Spleen (tissue), 7 donors: ENCODE data around the gene PPIL4.

Experiments
- POLR2A ChIP-seq, 3 donors: fragments of 450-650 bp; IDR thresholded peaks; one replicate each; pipeline ENCODE4 v1.5.1; 2017; ENCODE audit warnings: antibody characterized with exemption in 3 of 3, mild to moderate bottlenecking in 1 of 3
- POLR2AphosphoS5 ChIP-seq, 3 donors: sonication (generic); formaldehyde crosslinking; IDR thresholded peaks; one replicate each; pipeline ENCODE4 v1.5.1; 2017; ENCODE audit warnings: antibody characterized with exemption in 3 of 3
- TF ChIP-seq, protein P1 (sequence below), 11 experiments: fragments of 200-600 bp in 7 of 11; fragments of 450-650 bp in 4 of 11; sonication (generic) in 4 of 11; IDR thresholded peaks in 8 of 11; conservative IDR thresholded peaks in 3 of 11; 1 replicate in 7 of 11; 2 replicates in 4 of 11; pipeline versions ENCODE4 v1.4.0 to v1.8.0; 2016 to 2021; ENCODE audit warnings: antibody characterized with exemption in 11 of 11, inconsistent platforms in 4 of 11, mild to moderate bottlenecking in 1 of 11
- donor health status: DM: no; HTN: no; CAD: no; lungs with moderate emphysema.
- donor health status: DM: no; HTN: no; CAD: no.
- donor health status: DM: no; HTN: no; CAD: no.

DNA sequence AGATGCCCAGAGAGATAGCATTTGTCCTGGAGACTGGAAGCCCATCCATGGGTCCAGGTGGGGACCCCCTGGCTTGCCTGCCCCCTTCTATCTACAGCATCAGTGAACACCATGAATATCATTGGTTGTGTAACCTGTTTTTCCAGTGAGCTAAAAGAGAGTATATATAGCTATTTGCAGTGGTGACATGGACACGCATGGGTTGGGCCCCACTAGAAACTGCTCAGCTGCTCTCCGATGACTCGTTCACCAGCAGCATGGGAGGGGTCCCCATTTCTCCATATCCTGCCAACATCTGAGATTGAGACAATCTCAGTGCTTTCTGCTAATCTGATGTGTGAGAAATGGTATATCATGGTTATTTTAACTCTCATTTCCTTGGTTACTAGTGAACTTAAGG is 57.0 kb downstream of the PPIL4 start:
- TF ChIP-seq, protein P1, sequence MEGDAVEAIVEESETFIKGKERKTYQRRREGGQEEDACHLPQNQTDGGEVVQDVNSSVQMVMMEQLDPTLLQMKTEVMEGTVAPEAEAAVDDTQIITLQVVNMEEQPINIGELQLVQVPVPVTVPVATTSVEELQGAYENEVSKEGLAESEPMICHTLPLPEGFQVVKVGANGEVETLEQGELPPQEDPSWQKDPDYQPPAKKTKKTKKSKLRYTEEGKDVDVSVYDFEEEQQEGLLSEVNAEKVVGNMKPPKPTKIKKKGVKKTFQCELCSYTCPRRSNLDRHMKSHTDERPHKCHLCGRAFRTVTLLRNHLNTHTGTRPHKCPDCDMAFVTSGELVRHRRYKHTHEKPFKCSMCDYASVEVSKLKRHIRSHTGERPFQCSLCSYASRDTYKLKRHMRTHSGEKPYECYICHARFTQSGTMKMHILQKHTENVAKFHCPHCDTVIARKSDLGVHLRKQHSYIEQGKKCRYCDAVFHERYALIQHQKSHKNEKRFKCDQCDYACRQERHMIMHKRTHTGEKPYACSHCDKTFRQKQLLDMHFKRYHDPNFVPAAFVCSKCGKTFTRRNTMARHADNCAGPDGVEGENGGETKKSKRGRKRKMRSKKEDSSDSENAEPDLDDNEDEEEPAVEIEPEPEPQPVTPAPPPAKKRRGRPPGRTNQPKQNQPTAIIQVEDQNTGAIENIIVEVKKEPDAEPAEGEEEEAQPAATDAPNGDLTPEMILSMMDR (IDR thresholded peaks at IDR 0.05 in 8 of 11, conservative IDR thresholded peaks at IDR 0.05 in 3 of 11), result no peak
- TF ChIP-seq POLR2A (IDR thresholded peaks at IDR 0.05), result no peak
- no peak for TF ChIP-seq POLR2AphosphoS5 (IDR thresholded peaks at IDR 0.05)
